ENCODE measurements around the gene PLXNB2. TPM values are rescaled to one million over a fixed set of nuclear protein-coding genes. Genes with fewer than 3 reads are reported as not detected.

PLXNB2 gene
- total RNA-seq, 5 donors from 2014 or later (not counting 1 experiment from before 2014, with no cell fraction given) = 4.3 to 11.8 (median 6.5) TPM

DNA sequence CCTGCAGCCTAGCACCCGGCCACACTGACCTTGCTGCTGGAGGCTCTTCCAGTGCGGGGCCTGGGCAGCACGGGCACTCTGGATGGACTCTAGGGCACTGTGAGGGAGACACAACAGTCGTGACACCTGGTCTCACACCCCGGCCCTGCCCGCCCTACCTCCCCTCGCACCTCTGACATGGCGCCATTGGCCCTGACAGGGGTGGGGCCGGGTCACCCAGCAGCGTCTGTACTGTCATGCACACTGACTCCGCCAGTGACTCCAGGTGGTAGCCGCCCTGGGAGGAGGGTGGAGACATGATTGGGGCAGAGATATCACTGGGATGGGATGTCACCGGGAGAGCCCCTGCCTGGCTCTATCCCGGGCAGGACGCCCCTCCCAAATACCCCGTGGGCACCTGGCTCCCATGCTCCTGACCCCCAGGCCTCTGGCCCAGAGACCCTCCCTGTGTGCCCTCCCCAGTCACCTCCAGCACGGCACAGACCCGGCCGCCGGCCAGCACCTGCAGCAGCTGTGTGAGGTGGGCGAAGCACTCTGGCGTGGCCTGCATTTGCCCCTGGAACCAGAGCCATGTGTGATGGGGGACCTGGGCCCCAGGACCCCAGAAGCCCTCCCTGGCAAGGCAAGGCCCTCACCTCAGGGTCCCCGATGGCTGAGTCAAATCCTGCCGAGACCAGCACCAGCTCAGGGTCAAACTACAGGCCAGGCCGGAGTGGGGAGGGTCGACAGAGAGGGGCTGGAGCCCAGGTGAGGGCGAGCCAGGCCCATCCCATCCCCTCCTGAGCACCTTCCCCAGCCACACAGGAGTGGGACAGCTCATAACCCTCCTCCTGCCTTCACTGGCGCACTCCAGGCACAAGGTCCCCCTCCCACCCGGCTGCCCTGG lies 59.0 kb downstream of the PLXNB2 start:
- ATAC-seq (replicated peaks in 1 of 4) (no peak), DNase-seq (no peak)
- no peak overlapping the region for H3K27ac Mint-ChIP-seq
- peaks cover 10% of the 10 kb centered on the region for H3K36me3 Mint-ChIP-seq
- peaks cover 11 to 76% of the 10 kb centered on the region in 2 experiments for H3K4me1 ChIP-seq (ENCODE audit: control insufficient read depth in 1 of 2, extremely low read depth in 1 of 2, insufficient read depth in 2 of 2, low read length in 2 of 2)
- no peaks in the 10 kb centered on the region for H3K27me3 Mint-ChIP-seq
- no peaks in the 10 kb centered on the region for H3K9me3 ChIP-seq
- H3K27ac ChIP-seq (ENCODE audit: low read length) = peak overlapping the region; percentile 27
- peak overlapping the region in 2 of 3 donors; percentile 13 to 91 for H3K4me3 Mint-ChIP-seq
- no peak overlapping the region for H3K4me3 ChIP-seq (ENCODE audit: control insufficient read depth in 1 of 2, extremely low read depth in 1 of 2, low read length in 1 of 2)
- WGBS (ENCODE audit: insufficient coverage) = 94% methylated on average over 22 of the region's 29 CpGs
- ChIA-PET CTCF (no interaction called here), POLR2A (interaction anchor here (0.5 to 1.0 kb wide), 2 partner anchors 57 to 77 kb away, joined by 3 to 5 read pairs; no protein-coding TSS in a partner anchor)
- H3K9me3 Mint-ChIP-seq = no peaks in the 10 kb centered on the region
- peaks cover 14 to 29% of the 10 kb centered on the region in 2 donors for H3K36me3 ChIP-seq (ENCODE audit: control insufficient read depth in 2 of 2, extremely low read depth in 1 of 2, insufficient read depth in 1 of 2, low read length in 1 of 2)
- H3K4me1 Mint-ChIP-seq = peaks cover 23 to 37% (median 31%) of the 10 kb centered on the region in 3 donors
- H3K27me3 ChIP-seq (replicated peaks in 1 of 2; ENCODE audit: control insufficient read depth in 2 of 2, extremely low read depth in 1 of 2, insufficient read depth in 2 of 2, low read length in 1 of 2) = no peaks in the 10 kb centered on the region

DNA sequence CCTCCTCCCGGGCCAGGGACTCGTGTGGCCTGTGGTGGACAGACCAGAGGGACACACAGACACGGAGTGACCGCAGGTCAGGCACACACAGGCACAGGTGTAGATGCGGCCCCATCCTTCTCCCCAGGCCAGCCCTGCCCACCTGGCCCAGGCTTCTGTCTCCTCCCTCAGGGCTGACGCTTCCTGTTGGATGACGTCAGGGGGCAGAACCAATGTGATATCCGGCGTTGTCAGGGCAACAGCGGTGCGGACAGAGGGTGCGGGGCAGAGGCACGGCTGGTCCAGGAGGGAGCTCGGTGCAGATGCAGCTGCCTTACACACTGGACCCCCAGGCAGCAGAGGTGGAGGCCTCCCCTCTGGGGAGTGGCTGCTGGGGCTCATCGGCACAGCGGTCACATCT lies 59.7 kb downstream of the PLXNB2 start:
- Mint-ChIP-seq H3K4me1 (peaks cover 28 to 41% (median 34%) of the 10 kb centered on the region in 3 donors), H3K4me3 (peak overlapping the region; percentile 13 to 91 (median 41)), H3K27me3 (no peaks in the 10 kb centered on the region), H3K27ac (peak overlapping the region; percentile 28 to 76), H3K9me3 (no peaks in the 10 kb centered on the region), H3K36me3 (peaks cover 10% of the 10 kb centered on the region)
- POLR2A ChIA-PET = interaction anchor here in 1 of 2 donors (1.0 kb wide), 1 partner anchor 57 kb away, joined by 3 read pairs; no protein-coding TSS in a partner anchor
- H3K9me3 ChIP-seq = no peaks in the 10 kb centered on the region
- H3K4me3 ChIP-seq (ENCODE audit: control insufficient read depth in 1 of 2, extremely low read depth in 1 of 2, low read length in 1 of 2) = no peak overlapping the region
- peaks cover 16 to 83% of the 10 kb centered on the region in 2 experiments for H3K4me1 ChIP-seq (ENCODE audit: control insufficient read depth in 1 of 2, extremely low read depth in 1 of 2, insufficient read depth in 2 of 2, low read length in 2 of 2)
- CTCF ChIA-PET = no interaction called here
- 68% methylated on average over 16 of the region's 16 CpGs for WGBS (ENCODE audit: insufficient coverage)
- no peaks in the 10 kb centered on the region for H3K27me3 ChIP-seq (replicated peaks in 1 of 2; ENCODE audit: control insufficient read depth in 2 of 2, extremely low read depth in 1 of 2, insufficient read depth in 2 of 2, low read length in 1 of 2)
- H3K36me3 ChIP-seq (ENCODE audit: control insufficient read depth in 2 of 2, extremely low read depth in 1 of 2, insufficient read depth in 1 of 2, low read length in 1 of 2) = peaks cover 14 to 29% of the 10 kb centered on the region in 2 donors
- H3K27ac ChIP-seq (ENCODE audit: low read length) = peak overlapping the region; percentile 27
- peak in 28 of 35 experiments; percentile 25 to 76 (median 45) for DNase-seq
- ATAC-seq (replicated peaks in 1 of 4) = no peak

DNA sequence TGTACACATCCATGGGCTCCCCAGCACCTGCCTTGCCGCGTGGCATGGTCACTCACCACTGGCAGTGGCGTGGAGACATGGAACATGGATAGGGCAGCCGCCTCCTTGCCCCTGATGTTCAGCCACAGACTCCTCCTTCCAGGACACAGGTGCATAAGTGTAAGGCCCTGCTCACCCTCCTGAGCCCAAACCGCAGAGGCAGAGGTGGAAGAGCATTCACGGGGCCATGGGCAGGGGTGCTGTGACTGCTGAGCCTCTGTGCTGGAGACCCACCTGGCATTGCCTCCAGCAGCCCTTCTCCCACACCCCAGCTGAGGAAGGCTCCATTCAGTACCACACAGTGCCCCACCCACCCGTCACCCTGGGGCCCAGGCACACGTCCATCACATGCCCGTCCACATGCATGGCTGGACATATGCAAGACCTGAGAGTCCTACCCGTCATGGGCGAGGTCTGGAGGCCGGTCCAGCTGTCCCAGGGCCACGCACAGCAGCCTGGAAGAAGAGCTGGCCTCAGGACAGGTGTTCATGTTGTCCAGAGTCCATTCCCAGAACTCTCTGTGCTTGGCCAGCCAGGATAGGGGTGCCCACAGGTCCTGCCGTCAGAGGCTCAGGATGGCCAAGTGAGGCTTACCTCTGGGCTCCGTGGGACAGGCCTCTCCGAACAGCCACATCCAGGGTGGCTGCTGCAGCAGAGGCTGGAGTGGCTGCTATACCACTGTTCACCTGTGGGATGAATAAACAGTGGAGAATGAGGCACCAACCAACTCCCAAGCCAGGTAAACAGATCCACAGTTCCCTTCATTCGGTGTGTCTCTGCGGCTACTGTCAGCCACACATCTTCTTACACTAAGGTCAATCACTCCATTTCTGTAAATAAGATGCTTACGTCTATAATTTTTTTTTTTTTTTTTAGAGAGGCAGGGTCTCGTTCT lies 60.9 kb downstream of the PLXNB2 start:
- Mint-ChIP-seq H3K27ac (peak overlapping the region; percentile 36 to 58), H3K9me3 (no peaks in the 10 kb centered on the region), H3K4me3 (peak overlapping the region; percentile 59 to 91 (median 65)), H3K36me3 (peaks cover 10% of the 10 kb centered on the region), H3K27me3 (no peaks in the 10 kb centered on the region), H3K4me1 (peaks cover 40 to 49% (median 42%) of the 10 kb centered on the region in 3 donors)
- CTCF ChIA-PET = no interaction called here
- Histone ChIP-seq H3K27ac (ENCODE audit: low read length) (no peak overlapping the region), H3K27me3 (replicated peaks in 1 of 2; ENCODE audit: control insufficient read depth in 2 of 2, extremely low read depth in 1 of 2, insufficient read depth in 2 of 2, low read length in 1 of 2) (no peaks in the 10 kb centered on the region), H3K4me3 (ENCODE audit: control insufficient read depth in 1 of 2, extremely low read depth in 1 of 2, low read length in 1 of 2) (no peak overlapping the region), H3K9me3 (no peaks in the 10 kb centered on the region), H3K36me3 (ENCODE audit: control insufficient read depth in 2 of 2, extremely low read depth in 1 of 2, insufficient read depth in 1 of 2, low read length in 1 of 2) (peaks cover 14 to 29% of the 10 kb centered on the region in 2 donors), H3K4me1 (ENCODE audit: control insufficient read depth in 1 of 2, extremely low read depth in 1 of 2, insufficient read depth in 2 of 2, low read length in 2 of 2) (peaks cover 22 to 87% of the 10 kb centered on the region in 2 experiments)
- WGBS (ENCODE audit: insufficient coverage) = 96% methylated on average over 14 of the region's 20 CpGs
- DNase-seq = no peak
- ATAC-seq (replicated peaks in 1 of 4) = no peak
- POLR2A ChIA-PET = interaction anchor here in 1 of 2 donors (0.7 kb wide), 1 partner anchor 23 kb away, joined by 3 read pairs; no protein-coding TSS in a partner anchor

DNA sequence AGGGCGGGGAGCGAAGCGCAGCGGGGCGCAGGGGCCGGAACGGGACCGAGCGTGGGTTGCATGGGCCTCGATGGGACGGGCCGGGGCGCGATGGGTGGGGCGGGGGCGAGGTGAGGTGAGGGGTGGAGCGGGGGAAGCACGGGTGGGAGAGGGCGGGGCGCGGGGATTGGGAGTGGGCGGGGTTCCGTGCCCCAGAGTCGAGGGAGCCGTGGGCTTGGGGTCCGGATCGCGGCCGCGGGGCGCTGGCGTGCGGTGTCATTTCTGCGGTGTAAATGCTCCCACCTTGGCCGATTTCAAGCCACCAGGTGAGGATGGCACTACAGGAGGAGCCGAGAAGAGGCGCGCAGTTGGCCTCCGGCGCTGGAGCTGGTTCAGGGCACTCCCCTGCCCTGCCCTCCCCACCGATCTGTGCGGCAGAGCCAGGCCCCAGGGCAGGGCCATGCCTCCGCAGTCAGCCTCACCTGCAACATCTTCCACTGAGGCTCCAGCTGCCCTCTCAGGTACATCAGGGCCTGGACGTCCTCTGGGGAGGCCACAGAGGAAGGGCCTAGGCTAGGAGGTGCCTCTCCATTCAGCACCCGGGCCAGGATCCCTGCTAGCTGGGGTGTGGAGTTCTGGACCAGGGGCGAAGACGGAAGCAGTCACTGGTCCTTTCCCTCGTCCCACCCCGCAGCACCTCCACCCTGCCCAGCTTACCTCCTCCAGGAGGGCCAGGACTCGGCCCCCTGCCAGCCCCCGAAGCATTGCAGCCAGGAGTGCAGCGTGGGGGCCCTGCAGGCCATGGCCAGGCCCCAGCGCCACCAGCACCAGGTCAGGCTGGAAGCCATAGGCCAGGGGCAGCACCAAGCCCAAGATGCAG lies 62.0 kb downstream of the PLXNB2 start:
- Histone ChIP-seq H3K9me3 (no peaks in the 10 kb centered on the region), H3K27ac (ENCODE audit: low read length) (peak overlapping the region; percentile 91), H3K27me3 (replicated peaks in 1 of 2; ENCODE audit: control insufficient read depth in 2 of 2, extremely low read depth in 1 of 2, insufficient read depth in 2 of 2, low read length in 1 of 2) (no peaks in the 10 kb centered on the region), H3K36me3 (ENCODE audit: control insufficient read depth in 2 of 2, extremely low read depth in 1 of 2, insufficient read depth in 1 of 2, low read length in 1 of 2) (peaks cover 14 to 29% of the 10 kb centered on the region in 2 donors), H3K4me1 (ENCODE audit: control insufficient read depth in 1 of 2, extremely low read depth in 1 of 2, insufficient read depth in 2 of 2, low read length in 2 of 2) (peaks cover 20 to 92% of the 10 kb centered on the region in 2 experiments), H3K4me3 (ENCODE audit: control insufficient read depth in 1 of 2, extremely low read depth in 1 of 2, low read length in 1 of 2) (peak overlapping the region; percentile 77 to 82)
- Mint-ChIP-seq H3K36me3 (peaks cover 12% of the 10 kb centered on the region), H3K27me3 (no peaks in the 10 kb centered on the region), H3K4me1 (peaks cover 47 to 54% (median 50%) of the 10 kb centered on the region in 3 donors), H3K4me3 (peak overlapping the region; percentile 91 to 97 (median 95)), H3K27ac (peak overlapping the region; percentile 99 to 100), H3K9me3 (no peaks in the 10 kb centered on the region)
- DNase-seq = peak in 1 of 35 experiments; percentile 34
- POLR2A ChIA-PET = interaction anchor here in 1 of 2 donors (0.7 kb wide), 1 partner anchor 22 kb away, joined by 3 read pairs; no protein-coding TSS in a partner anchor
- ATAC-seq (replicated peaks in 1 of 4) = peak; percentile 39 to 51 (median 44)
- CTCF ChIA-PET = no interaction called here
- WGBS (ENCODE audit: insufficient coverage) = 17% methylated on average over 25 of the region's 53 CpGs

DNA sequence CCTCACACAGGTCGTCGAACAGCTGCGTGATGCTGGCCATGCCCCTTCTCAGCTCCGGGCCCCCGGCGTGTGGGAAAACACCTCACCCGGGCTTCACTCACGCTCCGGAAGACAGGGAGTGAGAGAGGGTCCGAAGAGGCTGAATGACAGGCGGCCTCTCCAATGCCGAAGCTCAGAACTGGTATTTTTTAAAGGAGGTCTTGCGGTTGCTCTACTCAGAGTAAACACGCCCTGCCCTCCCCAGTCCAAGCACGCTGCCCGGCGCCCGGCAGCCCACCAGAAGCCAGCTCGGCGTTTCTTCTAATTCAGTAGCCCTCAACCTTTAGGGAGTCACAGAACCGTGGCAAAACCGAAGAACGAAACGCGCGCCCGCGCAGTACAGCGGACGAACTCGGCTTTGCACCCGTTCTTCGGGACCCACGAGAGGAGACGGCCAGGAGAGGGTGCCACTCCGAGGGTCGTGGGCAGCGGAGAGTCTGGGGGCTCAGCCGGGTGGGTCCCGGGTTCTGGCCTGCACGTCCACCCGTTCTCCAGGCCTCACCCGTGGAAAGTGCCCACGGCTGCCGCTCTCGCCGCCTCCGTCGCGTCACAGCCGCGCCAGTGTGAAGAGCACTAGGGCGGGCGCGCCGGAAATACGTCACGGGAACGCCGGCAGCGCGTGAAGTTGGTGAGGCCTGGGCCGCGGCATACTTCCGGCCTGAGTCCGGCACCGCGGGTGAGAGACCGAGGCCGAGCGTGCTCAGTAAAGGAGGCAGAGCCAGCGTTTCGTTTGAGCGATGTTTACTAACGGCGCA lies 62.8 kb downstream of the PLXNB2 start, which contains the start of gene TUBGCP6:
Gene TUBGCP6, minus strand, starts transcription at position 604 of the 794 bp plus-strand sequence. Its CDS starts 564 bp downstream, at position 40.
- ChIA-PET CTCF (interaction anchor here (0.6 to 1.3 kb wide), 5 partner anchors 48 to 376 kb away, joined by 3 to 8 read pairs (median 4); partner anchors contain the start of gene SCO2 (in 1 of the 2)), POLR2A (interaction anchor here in 1 of 2 donors (0.5 kb wide), 2 partner anchors 110 to 283 kb away, joined by 3 to 4 read pairs; no protein-coding TSS in a partner anchor)
- H3K9me3 ChIP-seq = no peaks in the 10 kb centered on the region
- H3K9me3 Mint-ChIP-seq = no peaks in the 10 kb centered on the region
- ATAC-seq (replicated peaks in 1 of 4) (peak; percentile 82 to 85 (median 84)), DNase-seq (peak; percentile 79 to 97 (median 89))
- peak within 1 kb of the TSS; percentile 99 to 100 for H3K27ac Mint-ChIP-seq
- H3K27me3 ChIP-seq (replicated peaks in 1 of 2; ENCODE audit: control insufficient read depth in 2 of 2, extremely low read depth in 1 of 2, insufficient read depth in 2 of 2, low read length in 1 of 2) = no peaks in the 10 kb centered on the region
- H3K4me1 Mint-ChIP-seq = peaks cover 42 to 49% (median 44%) of the 10 kb centered on the region in 3 donors
- peak within 1 kb of the TSS; percentile 91 for H3K27ac ChIP-seq (ENCODE audit: low read length)
- peaks cover 16 to 85% of the 10 kb centered on the region in 2 experiments for H3K4me1 ChIP-seq (ENCODE audit: control insufficient read depth in 1 of 2, extremely low read depth in 1 of 2, insufficient read depth in 2 of 2, low read length in 2 of 2)
- H3K4me3 ChIP-seq (ENCODE audit: control insufficient read depth in 1 of 2, extremely low read depth in 1 of 2, low read length in 1 of 2) = peak within 1 kb of the TSS; percentile 77 to 82
- no peaks in the 10 kb centered on the region for H3K27me3 Mint-ChIP-seq
- peak within 1 kb of the TSS; percentile 91 to 97 (median 95) for H3K4me3 Mint-ChIP-seq
- peaks cover 14 to 37% of the 10 kb centered on the region in 2 donors for H3K36me3 ChIP-seq (ENCODE audit: control insufficient read depth in 2 of 2, extremely low read depth in 1 of 2, insufficient read depth in 1 of 2, low read length in 1 of 2)
- H3K36me3 Mint-ChIP-seq = peaks cover 19% of the 10 kb centered on the region
- under 1% methylated on average over 75 of the region's 76 CpGs for WGBS (ENCODE audit: insufficient coverage)
